Brain microvascular endothelial cell (primary cell): ENCODE results near the gene CIAO1.
A peak's percentile ranks its signal among the peaks of the same experiment; 100 is the strongest.
"Not testable (repeated sequence)": the region's sequence is repeated elsewhere in the genome, so short reads cannot be mapped to it uniquely, and the experiment has no call there.

Experiments used
- DNase-seq: peaks from one replicate; pipeline ENCODE4 v3.0.0-alpha.2; 2020
- H3K27ac ChIP-seq: fragments of 250-450 bp; sonication (Bioruptor Pico); 2 replicates; pipeline ENCODE4 v1.5.1; 2020; ENCODE audit warnings: mild to moderate bottlenecking, moderate library complexity
- H3K27me3 ChIP-seq: fragments of 250-450 bp; sonication (Bioruptor Pico); replicated peaks from 2 replicates; pipeline ENCODE4 v1.5.1; 2020; ENCODE audit warnings: mild to moderate bottlenecking
- H3K36me3 ChIP-seq: fragments of 250-450 bp; sonication (Bioruptor Pico); replicated peaks from 2 replicates; pipeline ENCODE4 v1.5.1; 2020; ENCODE audit warnings: mild to moderate bottlenecking
- H3K4me3 ChIP-seq: 2 replicates; pipeline ENCODE4 v1.5.1; 2011; ENCODE audit warnings: low read depth, mild to moderate bottlenecking, control low read depth, low read length, moderate library complexity
- in situ Hi-C: cut with HindIII; loops from 2 replicates; pipeline ENCODE4 v1.10.0; 2017; ENCODE audit warnings: low sequenced_read_pairs, low pct_ligation_motif_present
- TF ChIP-seq, protein P1 (sequence below): IDR thresholded peaks from 2 replicates; pipeline ENCODE4 v1.5.1; 2011; ENCODE audit warnings: low read depth, mild to moderate bottlenecking, moderate library complexity, low read length, control low read depth, inconsistent platforms; ENCODE audit errors: missing control alignments

Gene CIAO1

GRCh38 chr2:96252526-96252925 lies 13.5 kb upstream of the CIAO1 start:
- H3K36me3 ChIP-seq: peaks cover 19% of the 10 kb centered on the region
- in situ Hi-C loops: no loop called here

DNA sequence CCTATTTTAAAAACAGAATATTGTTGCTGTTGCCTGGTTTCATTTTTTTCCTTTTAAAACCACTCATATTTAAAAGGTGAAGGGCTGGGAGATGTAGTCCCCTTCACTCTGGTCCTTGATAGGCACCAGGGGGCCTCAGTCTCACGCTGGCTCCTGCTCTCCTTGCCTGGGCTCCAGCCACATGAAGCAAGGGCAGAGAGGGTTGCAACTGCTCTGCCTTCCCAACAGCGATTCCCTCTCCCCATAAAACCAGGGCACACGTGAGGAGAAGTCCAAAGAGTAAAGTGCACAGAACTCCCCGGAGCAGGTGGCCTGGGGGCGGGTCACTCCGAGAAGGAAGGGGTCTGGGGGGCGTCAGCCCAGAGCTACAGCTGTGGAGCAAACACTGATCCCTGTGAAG lies 13.0 kb upstream of the CIAO1 start:
- DNase-seq: no peak
- Histone ChIP-seq H3K27me3 (no peaks in the 10 kb centered on the region), H3K4me3 (no peak overlapping the region), H3K36me3 (peaks cover 19% of the 10 kb centered on the region), H3K27ac (no peak overlapping the region)
- in situ Hi-C loops: no loop called here
- TF ChIP-seq, protein P1, sequence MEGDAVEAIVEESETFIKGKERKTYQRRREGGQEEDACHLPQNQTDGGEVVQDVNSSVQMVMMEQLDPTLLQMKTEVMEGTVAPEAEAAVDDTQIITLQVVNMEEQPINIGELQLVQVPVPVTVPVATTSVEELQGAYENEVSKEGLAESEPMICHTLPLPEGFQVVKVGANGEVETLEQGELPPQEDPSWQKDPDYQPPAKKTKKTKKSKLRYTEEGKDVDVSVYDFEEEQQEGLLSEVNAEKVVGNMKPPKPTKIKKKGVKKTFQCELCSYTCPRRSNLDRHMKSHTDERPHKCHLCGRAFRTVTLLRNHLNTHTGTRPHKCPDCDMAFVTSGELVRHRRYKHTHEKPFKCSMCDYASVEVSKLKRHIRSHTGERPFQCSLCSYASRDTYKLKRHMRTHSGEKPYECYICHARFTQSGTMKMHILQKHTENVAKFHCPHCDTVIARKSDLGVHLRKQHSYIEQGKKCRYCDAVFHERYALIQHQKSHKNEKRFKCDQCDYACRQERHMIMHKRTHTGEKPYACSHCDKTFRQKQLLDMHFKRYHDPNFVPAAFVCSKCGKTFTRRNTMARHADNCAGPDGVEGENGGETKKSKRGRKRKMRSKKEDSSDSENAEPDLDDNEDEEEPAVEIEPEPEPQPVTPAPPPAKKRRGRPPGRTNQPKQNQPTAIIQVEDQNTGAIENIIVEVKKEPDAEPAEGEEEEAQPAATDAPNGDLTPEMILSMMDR: no peak

More at GRCh38 chr2:96252526-96252925, 13.5 kb upstream of the CIAO1 start:
- TF ChIP-seq, protein P1: no peak
- H3K4me3 ChIP-seq: no peak overlapping the region
- DNase-seq: no peak
- no peaks in the 10 kb centered on the region for H3K27me3 ChIP-seq
- H3K27ac ChIP-seq: no peak overlapping the region

- in situ Hi-C loops: no loop called here
- DNase-seq: no peak
- TF ChIP-seq, protein P1: no peak
- no peak overlapping the region for H3K27ac ChIP-seq
- no peak overlapping the region for H3K4me3 ChIP-seq
- H3K36me3 ChIP-seq: peaks cover 19% of the 10 kb centered on the region
- H3K27me3 ChIP-seq: no peaks in the 10 kb centered on the region
Measured at GRCh38 chr2:96254571-96254970, 11.5 kb upstream of the CIAO1 start.

DNA sequence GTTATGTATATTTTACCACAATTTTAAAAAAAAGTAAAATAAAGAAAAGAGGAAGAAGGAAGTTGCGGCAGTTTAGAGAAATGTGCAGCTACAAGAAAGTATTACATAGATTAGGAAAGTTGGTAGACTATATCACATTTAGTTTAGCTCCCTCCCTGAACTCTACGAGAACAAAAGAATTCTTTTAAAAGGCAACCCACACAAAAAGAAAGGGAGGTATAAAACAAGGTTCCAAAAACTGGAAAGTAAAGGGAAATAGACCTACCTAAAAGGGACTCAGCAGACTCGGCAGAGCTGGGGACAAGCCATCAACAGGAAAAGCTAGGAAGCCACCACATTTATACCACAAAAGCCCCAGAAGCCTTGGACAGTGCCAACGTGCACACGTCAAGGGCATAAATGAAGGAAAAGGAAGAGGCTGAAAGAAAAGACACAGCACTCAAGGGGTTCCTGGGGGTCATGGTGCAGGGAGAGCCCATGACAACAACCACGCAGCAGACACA lies 9.4 kb upstream of the CIAO1 start:
- in situ Hi-C loops: no loop called here
- no peak overlapping the region for H3K27ac ChIP-seq
- H3K36me3 ChIP-seq: peaks cover 22% of the 10 kb centered on the region
- no peak overlapping the region for H3K4me3 ChIP-seq
- DNase-seq: no peak
- H3K27me3 ChIP-seq: no peaks in the 10 kb centered on the region
- TF ChIP-seq, protein P1: no peak

DNA sequence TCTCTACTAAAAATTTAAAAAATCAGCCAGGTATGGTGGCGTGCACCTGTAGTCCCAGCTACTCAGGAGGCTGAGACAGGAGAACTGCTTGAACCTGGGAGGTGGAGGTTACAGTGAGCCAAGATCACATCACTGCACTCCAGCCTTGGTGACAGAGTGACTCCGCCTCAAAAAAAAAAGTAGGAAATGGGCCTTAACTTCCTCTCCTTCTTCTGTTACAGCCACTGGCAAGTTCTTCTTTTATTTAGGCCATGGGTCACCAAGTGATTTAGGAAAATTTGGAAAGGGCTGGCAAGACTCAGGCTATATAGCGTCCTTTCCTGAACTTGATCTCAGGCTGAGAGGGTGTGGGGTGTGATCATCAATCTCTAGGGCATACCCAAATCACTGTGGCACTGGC lies 8.3 kb upstream of the CIAO1 start:
- H3K4me3 ChIP-seq, in situ Hi-C loops, DNase-seq, H3K27ac ChIP-seq, H3K27me3 ChIP-seq: not testable (repeated sequence)
- peaks cover 24% of the 10 kb centered on the region for H3K36me3 ChIP-seq

- H3K27me3 ChIP-seq: no peaks in the 10 kb centered on the region
- peak; percentile 48 for DNase-seq
- H3K27ac ChIP-seq: peak overlapping the region; percentile 11
- in situ Hi-C loops: no loop called here
- no peak overlapping the region for H3K4me3 ChIP-seq
- TF ChIP-seq, protein P1: no peak
- peaks cover 19% of the 10 kb centered on the region for H3K36me3 ChIP-seq
Measured at GRCh38 chr2:96258166-96259022, 7.6 kb upstream of the CIAO1 start.
